ENCODE measurements around the gene SAV1.
"Not testable (repeated sequence)": the region's sequence is repeated elsewhere in the genome, so short reads cannot be mapped to it uniquely, and the experiment has no call there.

The SAV1 gene

GRCh38 chr14:50697659-50698290, 29.7 kb upstream of the SAV1 start:
- in situ Hi-C loops (cut with MboI; ENCODE audit: low pct_unique_long_range_greater_than_20kb, low sequenced_read_pairs, unreplicated experiment): no loop called here
- DNase-seq (ENCODE audit: low spot score): no peak
- no peak for TF ChIP-seq CTCF (IDR thresholded peaks at IDR 0.05; ENCODE audit: extremely low read depth, insufficient read depth, missing control alignments)

GRCh38 chr14:50694260-50694659, 26.2 kb upstream of the SAV1 start:
- in situ Hi-C loops (cut with MboI; ENCODE audit: low pct_unique_long_range_greater_than_20kb, low sequenced_read_pairs, unreplicated experiment); DNase-seq (ENCODE audit: low spot score): not testable (repeated sequence)

GRCh38 chr14:50688875-50689274, 20.8 kb upstream of the SAV1 start:
- in situ Hi-C loops (cut with MboI; ENCODE audit: low pct_unique_long_range_greater_than_20kb, low sequenced_read_pairs, unreplicated experiment): no loop called here
- TF ChIP-seq CTCF (IDR thresholded peaks at IDR 0.05; ENCODE audit: extremely low read depth, insufficient read depth, missing control alignments): no peak
- DNase-seq (ENCODE audit: low spot score): no peak

- TF ChIP-seq CTCF (IDR thresholded peaks at IDR 0.05; ENCODE audit: extremely low read depth, insufficient read depth, missing control alignments): no peak
- in situ Hi-C loops (cut with MboI; ENCODE audit: low pct_unique_long_range_greater_than_20kb, low sequenced_read_pairs, unreplicated experiment): no loop called here
- DNase-seq (ENCODE audit: low spot score): no peak
These were observed 11.6 kb upstream of the SAV1 start for GRCh38 chr14:50679674-50680073.

- in situ Hi-C loops (cut with MboI; ENCODE audit: low pct_unique_long_range_greater_than_20kb, low sequenced_read_pairs, unreplicated experiment): no loop called here
- DNase-seq (ENCODE audit: low spot score): no peak
- TF ChIP-seq CTCF (IDR thresholded peaks at IDR 0.05; ENCODE audit: extremely low read depth, insufficient read depth, missing control alignments): no peak
These were observed 10.1 kb upstream of the SAV1 start for GRCh38 chr14:50678163-50678562.

GRCh38 chr14:50677527-50678063, 9.5 kb upstream of the SAV1 start:
- in situ Hi-C loops (cut with MboI; ENCODE audit: low pct_unique_long_range_greater_than_20kb, low sequenced_read_pairs, unreplicated experiment): no loop called here
- DNase-seq (ENCODE audit: low spot score): peak; percentile 29
- TF ChIP-seq CTCF (IDR thresholded peaks at IDR 0.05; ENCODE audit: extremely low read depth, insufficient read depth, missing control alignments): no peak

- no peak for TF ChIP-seq CTCF (IDR thresholded peaks at IDR 0.05; ENCODE audit: extremely low read depth, insufficient read depth, missing control alignments)
- in situ Hi-C loops (cut with MboI; ENCODE audit: low pct_unique_long_range_greater_than_20kb, low sequenced_read_pairs, unreplicated experiment): no loop called here
- no peak for DNase-seq (ENCODE audit: low spot score)
These were observed 8.9 kb upstream of the SAV1 start for GRCh38 chr14:50676814-50677516.

Data from GM13977 (cell line).